GM21786 (cell line): ENCODE measurements around the gene SUPT5H.

Source experiments
- ATAC-seq: cut with Tn5 transposase; IDR thresholded peaks from one replicate; pipeline ENCODE4 v1.9.1; 2021; ENCODE audit not compliant: unreplicated experiment

The SUPT5H gene

DNA sequence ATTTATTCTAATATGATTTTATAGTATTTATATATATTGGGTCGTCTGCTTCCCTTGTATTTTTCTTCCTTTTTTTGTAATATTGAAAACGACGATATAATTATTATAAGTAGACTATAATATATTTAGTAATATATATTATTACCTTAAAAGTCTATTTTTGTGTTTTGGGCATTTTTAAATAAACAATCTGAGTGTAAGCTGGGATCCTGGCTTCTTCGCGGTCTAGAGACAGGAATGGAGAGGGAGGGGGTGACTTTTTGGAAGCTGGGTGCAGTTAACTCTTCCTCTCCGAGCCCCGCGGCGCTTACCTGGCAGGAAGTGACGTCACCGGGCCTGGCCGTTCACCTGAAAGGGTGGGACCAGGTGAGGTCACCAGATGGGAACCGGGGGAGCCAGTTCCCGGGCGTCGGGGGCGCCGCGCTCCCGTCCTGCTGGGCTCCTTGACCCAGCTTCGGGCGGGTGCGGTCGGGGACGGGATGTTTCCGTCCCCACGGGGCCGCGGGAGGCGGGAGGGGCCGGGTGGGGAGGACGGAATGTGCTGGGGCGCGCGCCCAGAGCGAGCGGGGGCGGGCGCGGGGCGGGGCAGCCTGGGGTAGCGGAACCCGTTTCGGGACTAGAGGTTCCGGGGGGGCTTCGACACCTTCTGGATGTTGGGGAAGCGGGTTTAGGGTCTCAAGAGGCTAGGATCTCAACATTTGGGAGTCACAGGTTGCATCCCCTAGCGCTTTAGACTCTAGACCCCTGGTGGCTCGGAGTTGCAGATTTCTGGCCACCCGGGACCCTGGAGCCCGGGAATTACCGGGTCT is 36.0 kb upstream of the SUPT5H start:
- ATAC-seq, result no peak

DNA sequence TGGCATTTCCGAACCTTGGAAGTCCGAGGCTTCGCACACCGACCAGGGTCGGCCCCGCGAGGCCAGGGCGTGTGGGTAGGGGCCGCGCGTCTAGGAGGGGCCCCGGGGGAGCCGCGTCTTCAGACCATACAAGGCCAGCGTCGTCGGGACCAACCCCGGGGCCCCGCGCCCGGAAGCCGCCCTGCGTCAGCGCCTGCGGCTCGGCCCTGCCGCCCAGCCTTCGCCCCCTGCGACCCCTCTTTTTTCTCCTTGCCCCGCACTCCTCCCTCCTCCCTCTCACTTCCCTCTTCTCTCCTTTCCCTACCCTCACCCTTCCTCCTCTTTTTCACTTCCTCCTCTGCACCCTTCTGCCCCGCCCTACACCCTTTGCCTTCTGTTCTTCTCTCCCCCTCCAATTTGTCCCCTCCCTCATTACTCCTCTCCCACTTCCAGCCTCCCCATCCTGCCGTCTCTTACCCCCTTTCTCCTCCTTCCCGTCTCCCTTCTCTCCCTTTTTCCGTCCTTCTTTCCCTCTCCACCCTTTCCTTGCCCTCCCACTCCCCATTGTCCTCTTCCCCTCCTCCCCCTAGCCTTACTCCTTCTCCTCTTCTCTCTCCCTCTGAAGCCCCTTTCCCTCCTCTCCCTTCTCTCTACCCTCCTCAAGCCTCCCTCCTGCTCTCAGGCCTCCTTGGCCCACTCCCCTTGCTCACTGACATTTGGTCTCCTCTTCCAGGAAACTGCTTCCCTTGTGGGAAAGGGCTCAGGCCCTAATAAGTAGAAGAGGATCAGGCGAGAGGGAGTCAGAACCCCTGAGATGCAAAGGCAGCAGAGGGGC is 35.2 kb upstream of the SUPT5H start:
- ATAC-seq, result no peak

DNA sequence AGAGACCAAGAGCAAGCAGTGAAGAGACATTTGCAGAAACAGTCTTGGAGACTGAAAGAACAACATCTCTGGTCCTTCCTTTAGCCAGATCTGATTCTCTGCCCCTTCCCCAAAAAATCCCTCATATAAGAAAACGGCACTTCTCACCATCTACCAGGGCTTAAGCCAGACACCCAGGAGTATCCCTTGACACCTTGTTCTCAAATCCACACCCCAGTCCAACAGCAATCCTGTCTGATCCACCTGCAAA is 34.6 kb upstream of the SUPT5H start:
- ATAC-seq, result no peak

DNA sequence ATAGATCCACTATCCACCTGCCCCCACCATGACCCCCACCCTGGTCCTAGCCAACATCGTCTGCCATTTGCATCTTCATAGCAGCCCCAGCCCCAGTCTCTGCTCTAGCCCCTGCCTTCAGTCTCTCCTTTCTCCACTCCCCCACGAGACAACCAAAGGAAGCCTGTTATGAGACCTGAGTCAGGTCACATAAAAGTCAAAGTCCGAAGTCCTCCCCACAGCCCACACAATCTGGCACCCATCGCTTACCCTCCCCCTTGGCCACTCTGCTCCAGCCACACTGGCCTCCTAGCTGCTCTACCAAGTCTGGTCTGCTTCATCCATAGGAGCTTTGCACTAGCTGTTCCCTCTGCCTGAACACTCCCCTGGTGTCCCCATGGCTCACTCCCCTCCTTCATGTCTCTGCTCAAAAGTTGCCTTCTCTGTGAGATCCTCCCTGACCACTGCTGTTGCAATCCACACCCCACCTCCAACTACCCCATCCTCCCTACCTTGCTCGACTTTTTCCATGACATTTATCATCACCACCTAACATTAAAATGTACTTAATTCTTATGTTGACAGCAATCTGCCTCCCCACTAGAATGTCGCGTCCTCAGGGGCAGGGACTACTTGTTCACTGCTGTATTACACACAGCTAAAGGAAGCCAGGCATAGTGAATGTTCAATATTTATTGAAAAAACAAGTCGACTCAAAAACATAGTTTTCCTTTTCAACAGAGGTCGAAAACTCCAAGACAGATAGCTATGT is 34.1 kb upstream of the SUPT5H start:
- no peak for ATAC-seq

DNA sequence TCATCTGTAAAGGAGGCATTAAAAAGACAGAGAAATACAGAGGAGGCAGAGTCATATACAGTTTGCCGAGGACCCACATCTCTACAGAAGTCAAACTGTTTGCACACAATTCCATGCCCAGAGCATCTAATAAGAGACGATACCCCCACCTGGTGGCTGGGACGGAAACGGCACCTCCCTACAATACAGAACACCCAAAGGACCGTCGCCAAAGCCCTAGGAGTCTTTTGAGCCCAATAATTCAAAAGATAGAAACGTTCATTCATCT is 33.6 kb upstream of the SUPT5H start:
- peak; percentile 25 for ATAC-seq

DNA sequence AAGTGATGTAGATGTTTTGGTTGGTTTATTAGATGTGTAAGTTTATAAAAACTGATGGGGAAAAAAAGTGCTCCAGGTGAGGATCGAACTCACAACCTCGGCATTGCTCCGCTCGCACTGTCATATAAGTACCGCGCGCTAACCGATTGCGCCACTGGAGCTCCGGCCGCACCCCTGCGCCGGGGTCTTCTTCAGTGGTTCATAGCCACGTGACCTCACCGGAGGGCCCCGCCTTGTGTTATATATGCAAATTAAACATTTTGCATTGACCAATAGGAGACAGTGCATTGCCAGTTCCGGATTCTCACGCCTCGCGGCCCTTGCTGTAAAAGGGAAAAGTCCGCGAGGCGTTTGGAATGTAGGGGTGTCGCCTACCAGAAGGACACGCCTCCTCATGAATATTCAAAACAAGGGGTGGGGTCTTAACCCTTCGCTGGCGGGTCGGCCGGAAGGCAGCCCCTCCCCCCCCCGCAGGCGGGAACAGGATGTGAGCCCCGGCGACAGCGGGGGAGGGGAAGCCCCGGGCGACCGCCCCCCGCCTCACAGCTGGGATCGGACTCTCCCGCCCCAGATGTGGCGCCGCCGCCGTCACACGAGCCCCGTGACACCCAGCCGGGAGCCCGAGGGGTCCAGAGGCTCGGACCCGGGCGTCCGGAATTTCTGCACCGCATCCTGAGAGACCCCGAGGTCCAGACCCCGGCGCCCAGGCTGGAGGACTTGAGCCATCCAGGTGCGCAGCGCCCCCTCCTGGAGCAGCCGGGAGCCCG is 33.1 kb upstream of the SUPT5H start, which contains the start of gene PLEKHG2:
PLEKHG2 (plus strand) TSS at position 570 of the 767 bp plus-strand sequence. CDS start 1,418 bp downstream, outside the sequence.
- ATAC-seq, result peak; percentile 53

DNA sequence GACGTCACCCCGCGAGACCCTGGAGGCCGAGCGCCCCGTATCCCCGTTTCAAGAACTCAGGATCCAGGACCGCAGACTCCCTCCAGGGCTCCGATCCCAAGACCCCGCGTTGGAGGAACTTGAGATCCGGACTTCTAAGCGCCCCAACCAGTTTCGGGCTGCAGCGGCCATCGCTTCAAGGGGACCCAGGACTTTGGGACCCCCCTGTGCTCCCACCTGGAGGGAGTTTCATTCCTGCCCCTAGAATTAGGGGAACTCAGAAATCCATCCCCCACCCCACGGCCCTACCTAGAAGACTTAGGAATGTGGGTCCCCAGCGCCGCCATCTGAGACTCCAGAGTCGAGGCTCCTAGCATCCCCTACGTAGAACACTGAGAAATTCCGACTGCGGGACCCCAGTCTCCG is 32.5 kb upstream of the SUPT5H start:
- ATAC-seq, result no peak

DNA sequence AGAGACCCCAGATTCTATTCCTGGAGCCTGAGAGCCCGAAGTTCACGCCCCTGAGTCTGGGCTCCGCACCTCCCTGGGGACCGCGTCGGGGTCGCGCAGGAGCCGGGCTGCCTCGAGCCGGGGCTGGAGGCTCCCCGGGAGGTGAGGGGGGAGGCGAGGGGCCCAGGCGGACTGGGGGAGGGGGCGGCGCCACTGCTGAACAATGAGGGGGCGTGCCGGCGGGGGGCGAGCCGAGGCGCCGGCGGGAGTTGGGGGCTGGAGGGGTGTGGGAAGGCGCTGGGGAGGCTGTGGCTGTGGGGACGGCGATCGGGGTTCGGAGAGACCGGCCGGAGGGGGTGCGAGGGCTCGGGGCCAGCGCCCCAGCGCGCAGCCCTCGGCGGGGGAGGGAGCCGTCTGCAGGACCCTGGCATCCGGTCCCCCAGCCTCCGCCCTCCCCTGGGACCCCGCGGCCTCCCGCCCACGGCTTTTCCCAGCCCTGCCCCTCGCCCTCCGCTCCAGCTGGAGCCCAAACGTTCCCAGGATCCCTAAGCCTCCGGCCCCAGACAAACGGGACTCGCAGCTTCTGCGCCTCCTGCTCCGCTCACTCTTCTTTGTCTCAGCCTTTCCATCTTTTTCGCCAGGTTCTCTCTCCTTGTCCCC is 32.0 kb upstream of the SUPT5H start:
- ATAC-seq, result no peak

DNA sequence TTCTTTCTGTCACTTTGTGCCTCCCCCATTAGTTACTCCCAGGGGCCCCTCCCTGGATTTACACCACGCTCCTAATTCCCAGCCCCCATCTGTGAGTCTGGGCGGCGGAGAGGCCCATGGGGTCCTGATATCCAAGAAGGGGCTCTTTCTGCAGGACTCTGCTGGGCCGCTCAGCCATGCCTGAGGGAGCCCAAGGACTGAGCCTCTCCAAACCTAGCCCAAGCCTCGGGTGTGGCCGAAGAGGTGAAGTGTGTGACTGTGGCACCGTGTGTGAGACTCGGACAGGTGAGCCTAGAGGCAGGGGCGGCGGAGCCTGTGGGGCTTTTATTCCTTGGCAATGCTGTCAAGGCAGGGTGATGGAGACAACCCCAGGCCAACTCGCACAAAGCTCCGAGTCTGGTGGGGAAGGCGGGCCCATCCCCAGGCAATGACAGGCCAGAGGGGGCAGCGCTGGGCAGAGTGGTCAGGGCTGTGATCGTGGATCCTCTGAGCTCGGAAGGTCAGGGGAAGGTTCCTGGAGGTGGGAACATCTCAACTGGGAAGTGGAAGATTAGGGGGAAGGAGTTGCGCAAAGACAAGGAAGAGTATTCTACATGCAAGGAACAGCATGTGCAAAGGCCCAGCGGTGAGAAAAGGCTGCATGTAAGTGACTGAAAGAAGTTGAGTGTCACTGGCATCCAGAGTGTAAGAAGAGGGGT is 31.3 kb upstream of the SUPT5H start:
- ATAC-seq, result no peak

DNA sequence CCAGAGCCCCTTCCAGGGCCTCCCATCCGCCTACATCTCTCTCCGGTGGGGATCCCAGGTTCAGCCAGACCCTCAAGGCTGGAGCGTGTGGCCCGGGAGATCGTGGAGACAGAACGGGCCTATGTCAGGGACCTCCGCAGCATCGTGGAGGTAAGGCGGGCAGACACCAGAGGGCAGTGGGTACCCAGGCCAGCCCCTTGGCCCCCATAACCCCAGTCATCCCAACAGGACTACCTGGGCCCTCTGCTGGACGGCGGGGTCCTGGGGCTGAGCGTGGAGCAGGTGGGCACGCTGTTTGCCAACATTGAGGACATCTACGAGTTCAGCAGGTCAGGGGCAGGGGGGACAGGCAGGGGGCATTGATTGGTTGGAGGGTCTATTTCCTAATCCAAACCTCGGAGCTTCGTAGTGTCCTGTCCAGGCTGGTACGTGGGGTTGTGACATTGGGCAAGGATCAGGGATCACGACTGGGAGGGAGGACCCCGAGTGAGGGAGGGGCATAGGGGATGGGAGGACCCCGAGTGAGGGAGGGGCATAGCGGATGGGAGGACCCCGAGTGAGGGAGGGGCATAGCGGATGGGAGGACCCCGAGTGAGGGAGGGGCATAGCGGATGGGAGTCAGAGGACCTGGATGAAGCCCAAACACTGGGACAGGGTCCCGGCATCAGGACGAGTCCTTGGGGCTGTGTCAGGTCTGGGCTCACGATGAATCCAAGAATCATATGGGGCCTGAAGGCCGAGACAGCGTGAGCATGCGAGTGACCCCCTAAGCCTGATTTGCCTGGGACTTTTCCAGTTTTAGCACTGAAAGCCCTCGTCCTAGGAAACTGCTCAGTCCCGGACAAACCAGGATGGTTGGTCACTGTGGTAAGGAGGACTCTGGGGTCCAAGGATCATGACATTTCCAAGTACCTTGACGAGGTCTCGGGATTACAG is 30.0 kb upstream of the SUPT5H start:
- no peak for ATAC-seq

DNA sequence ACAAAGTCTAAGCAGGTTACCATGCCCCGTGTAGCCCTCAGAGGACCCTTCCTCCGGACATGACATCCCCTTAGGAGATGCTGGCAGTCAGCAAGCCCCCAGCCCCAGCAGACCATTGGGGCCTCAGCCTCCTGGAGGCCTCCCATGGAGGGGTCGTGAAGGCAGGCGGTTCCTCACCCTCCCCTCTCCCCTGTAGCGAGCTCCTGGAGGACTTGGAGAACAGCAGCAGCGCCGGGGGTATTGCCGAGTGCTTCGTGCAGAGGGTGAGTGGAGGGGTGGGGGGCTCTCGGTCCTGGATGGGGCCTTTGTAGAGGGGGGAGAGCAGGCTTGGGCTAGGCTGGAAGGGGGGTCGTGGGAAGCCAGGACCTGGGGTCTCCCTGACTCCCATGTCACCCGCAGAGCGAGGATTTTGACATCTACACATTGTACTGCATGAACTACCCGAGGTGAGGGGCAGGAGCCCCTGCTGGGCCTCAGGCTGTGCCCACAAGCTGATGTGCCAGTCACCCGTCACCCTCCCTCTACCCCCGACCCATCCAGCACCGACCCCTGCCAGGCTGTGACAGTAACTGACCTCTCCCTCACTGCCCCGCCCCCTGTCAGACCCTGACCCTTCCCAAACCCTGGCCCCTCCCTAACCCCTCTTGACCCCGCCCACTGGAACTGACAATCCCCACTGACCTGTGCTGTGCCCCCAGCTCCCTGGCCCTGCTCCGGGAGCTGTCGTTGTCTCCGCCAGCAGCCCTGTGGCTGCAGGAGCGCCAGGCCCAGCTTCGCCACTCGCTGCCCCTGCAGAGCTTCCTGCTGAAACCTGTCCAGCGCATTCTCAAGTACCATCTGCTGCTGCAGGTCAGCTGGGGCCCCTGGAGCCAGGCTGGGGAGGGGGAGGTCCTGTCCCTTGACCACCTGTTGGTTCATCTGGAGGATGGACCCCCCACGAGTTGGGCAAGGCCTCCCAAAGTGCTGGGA is 28.9 kb upstream of the SUPT5H start:
- ATAC-seq, result no peak

DNA sequence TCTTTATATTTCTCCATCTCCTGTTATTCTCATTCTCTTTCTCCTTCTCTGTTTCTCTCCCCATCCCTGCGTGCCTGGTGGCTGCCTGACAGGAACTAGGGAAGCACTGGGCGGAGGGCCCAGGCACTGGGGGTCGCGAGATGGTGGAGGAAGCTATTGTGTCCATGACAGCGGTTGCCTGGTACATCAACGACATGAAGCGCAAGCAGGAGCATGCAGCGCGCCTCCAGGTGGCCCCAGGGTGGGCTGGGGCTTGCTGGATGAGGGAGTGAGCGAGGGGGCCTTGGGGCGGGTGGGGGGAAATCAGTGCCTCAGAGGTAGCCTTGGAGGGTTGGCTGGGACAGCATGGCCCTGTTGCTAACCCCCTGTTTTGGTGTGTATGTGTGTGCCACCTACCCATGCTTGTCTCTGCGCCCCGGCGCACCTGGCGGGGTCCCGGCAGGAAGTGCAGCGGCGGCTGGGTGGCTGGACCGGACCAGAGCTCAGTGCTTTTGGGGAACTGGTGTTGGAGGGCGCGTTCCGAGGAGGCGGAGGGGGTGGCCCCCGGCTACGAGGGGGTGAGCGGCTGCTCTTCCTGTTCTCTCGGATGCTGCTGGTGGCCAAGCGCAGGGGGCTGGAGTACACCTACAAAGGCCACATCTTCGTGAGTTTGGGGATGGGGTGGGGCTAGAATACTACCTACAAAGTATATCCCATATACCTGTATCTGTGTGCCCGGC is 27.8 kb upstream of the SUPT5H start:
- no peak for ATAC-seq

DNA sequence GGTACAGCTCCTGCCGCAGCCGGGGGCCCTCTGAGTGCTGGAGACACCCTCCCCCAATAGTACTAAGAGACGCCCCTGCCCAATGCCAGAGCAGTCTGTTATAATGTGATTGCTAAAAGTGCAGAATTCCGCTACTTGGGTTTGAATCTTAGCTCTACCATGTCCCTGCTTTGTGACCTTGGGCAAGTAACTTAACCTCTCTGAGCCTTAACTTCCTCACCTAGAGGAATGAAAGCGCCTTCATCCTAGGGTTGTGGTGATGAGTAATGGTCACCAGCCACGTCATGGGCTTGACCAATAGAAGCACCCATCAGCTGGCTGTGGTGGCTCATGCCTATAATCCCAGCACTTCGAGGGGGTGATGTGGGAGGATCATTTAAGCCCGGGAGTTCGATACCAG is 26.4 kb upstream of the SUPT5H start:
- no peak for ATAC-seq

DNA sequence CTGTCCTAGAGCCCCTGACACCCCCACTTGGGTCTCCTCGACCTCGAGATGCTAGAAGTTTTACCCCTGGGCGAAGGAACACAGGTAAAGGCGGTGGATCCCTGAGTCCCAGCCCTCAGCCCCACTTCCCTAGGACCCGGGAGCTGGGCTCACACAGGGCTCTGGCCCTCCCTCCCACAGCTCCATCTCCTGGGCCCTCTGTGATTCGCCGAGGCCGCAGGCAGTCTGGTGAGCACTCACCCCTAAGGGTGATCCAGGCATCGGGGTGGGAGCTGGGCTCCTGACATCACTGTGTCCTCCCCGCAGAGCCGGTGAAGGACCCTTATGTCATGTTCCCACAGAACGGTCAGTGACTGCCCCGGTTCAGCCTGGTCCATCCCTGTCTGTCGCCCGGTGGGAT is 24.6 kb upstream of the SUPT5H start:
- no peak for ATAC-seq

DNA sequence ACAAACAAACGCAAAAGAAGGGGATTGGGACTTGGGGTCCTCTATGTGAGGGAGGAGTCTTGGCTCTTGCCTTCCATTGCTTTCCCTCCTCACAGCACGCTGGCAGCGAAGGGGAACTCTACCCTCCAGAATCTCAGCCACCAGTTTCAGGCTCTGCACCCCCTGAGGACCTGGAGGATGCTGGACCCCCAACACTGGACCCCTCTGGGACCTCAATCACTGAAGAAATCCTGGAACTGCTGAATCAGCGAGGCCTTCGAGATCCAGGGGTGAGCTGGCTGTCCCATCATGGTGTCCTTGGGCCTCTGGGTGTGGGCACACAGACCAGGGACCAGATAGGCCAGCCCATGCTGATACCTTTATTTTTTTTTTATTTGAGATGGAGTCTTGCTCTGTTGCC is 23.4 kb upstream of the SUPT5H start:
- no peak for ATAC-seq

DNA sequence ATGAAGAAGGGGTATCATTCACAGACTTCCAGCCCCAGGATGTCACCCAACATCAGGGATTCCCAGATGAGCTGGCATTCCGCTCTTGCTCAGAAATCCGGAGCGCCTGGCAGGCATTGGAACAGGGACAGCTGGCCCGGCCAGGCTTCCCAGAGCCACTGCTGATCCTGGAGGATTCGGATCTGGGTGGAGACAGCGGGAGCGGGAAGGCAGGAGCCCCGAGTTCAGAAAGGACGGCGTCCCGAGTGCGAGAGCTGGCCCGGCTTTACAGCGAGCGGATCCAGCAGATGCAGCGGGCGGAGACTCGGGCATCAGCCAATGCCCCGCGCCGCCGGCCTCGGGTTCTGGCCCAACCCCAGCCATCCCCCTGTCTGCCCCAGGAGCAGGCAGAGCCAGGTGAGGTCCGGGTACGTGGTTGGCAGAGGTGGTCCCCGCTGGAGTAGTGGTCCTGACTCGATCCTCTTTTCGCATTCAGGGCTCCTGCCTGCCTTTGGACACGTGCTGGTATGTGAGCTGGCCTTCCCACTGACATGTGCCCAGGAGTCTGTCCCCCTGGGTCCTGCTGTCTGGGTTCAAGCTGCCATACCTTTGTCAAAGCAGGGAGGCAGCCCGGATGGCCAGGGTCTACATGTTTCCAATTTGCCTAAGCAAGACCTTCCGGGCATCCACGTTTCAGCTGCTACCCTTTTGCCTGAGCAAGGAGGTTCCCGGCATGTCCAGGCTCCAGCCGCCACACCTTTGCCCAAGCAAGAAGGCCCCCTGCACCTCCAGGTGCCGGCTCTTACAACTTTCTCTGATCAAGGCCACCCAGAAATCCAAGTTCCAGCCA is 21.9 kb upstream of the SUPT5H start:
- no peak for ATAC-seq
